ENCODE measurements around the gene KLRC3.
"Not testable (repeated sequence)": the region's sequence is repeated elsewhere in the genome, so short reads cannot be mapped to it uniquely, and the experiment has no call there.

The KLRC3 gene

GRCh38 chr12:10398168-10398567 lies 22.2 kb downstream of the KLRC3 start:
- no peak for DNase-seq (ENCODE audit: low read depth)

- no peak for DNase-seq (ENCODE audit: low read depth)
These were observed 23.1 kb downstream of the KLRC3 start for GRCh38 chr12:10397296-10397695.

DNA sequence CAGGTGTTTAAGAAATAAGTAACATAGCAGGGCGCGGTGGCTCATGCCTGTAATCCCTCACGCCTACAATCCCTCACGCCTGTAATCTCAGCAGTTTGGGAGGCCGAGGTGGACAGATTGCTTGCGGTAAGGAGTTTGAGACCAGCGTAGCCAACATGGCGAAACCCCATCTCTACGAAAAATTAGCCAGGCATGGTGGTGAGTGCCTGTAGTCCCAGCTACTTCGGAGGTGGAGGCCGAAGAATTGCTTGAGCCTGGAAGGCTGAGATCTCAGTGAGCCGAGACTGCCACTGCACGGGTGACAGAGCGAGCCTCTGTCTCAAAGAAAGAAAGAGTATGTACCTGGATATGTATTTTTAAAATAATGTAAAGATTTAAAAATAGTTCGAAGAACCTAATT lies 24.2 kb downstream of the KLRC3 start:
- not testable (repeated sequence) for DNase-seq (ENCODE audit: low read depth)

DNA sequence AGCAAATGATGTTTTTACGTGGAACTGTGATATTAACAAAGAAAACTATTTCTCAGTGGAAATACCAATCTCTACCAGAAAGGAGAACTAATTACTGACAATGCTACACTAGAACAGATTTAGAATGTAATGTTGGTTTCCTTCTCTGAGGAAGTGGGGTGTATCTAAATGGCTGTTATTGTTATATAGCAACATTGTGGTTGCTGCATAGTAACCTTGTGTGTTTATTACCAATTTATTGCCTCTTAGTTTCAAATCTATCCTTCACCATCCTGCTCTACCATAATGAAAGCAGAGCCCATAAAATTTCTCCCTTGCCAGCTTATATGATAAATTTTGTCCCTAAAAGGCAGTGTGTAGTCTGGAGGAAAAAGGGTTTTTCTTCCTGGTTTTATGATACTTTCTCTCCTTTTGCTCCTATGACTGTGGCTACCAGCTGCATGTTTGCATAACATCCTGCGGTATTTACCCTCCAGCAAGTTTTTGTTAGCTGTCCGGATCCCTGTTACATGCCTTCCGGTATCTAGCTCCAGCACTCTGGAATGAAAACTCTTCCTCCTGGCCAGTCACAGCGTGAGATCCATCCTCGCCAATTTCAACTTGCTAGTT lies 24.9 kb downstream of the KLRC3 start:
- DNase-seq (ENCODE audit: low read depth): peak; percentile 73

GRCh38 chr12:10394531-10395152 lies 25.8 kb downstream of the KLRC3 start:
- not testable (repeated sequence) for DNase-seq (ENCODE audit: low read depth)

DNA sequence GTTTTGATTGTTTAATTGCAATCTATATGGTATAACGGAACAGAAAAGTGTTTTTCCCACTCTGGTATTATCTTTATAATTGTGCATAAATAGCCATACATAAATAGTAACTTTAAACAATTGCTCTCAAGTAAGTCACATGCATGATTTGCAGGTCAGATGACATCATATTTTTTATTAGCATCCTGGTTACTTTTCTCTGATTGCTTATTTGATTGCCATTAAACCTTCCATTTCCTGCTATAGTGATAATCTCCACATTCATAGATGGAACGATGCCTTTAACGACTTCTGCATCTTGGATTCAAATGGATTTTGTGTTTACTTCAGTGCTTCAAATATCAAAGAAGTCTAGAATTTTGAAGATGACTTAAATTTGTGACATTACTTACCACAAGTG lies 27.1 kb downstream of the KLRC3 start:
- no peak for DNase-seq (ENCODE audit: low read depth)

DNA sequence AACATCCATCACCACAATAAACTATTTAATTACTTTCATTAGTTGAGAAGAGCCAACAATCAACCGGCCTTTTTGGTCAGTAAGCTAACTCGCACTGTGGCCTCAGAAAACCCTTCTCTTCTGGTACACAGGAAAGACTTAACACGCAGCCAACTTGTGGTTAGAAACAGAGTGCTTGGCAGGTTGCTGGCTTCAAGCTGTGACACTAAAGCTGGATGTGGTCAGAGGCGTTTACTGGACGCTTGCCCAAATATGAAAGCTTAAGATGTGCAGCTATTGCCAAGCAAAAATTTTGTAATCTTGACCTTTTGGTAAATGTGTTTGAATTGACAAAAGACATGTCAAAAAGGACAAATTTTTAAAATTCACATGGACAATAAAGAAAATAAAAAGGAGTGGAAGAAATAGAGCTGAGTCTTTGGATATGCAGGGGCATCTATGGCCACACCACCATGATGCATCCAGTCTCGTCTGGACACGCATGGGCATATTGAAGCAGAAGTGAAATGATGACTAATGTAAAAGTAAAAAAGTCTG lies 27.9 kb downstream of the KLRC3 start:
- peak; percentile 95 for DNase-seq (ENCODE audit: low read depth)

DNA sequence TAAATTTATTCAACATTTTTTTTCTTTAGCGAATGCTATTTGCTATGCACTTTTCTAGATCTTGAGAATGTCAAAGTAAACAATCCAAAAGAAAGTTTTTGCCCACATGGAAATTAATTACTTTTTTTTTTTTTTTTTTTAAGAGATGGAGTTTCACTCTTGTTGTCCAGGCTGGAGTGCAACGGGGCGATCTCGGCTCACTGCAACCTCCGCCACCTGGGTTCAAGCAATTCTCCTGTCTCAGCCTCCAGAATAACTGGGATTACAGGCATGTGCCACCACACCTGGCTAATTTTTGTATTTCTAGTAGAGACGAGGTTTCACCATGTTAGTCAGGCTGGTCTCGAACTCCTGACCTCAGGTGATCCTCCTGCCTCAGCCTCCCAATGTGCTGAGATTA lies 29.4 kb downstream of the KLRC3 start:
- not testable (repeated sequence) for DNase-seq (ENCODE audit: low read depth)

GRCh38 chr12:10389904-10390303 lies 30.5 kb downstream of the KLRC3 start, which contains the start of gene KLRK1:
Gene KLRK1 (minus strand): TSS chr12:10390041. CDS start chr12:10388810, 1,231 bp downstream.
- DNase-seq (ENCODE audit: low read depth): no peak

DNA sequence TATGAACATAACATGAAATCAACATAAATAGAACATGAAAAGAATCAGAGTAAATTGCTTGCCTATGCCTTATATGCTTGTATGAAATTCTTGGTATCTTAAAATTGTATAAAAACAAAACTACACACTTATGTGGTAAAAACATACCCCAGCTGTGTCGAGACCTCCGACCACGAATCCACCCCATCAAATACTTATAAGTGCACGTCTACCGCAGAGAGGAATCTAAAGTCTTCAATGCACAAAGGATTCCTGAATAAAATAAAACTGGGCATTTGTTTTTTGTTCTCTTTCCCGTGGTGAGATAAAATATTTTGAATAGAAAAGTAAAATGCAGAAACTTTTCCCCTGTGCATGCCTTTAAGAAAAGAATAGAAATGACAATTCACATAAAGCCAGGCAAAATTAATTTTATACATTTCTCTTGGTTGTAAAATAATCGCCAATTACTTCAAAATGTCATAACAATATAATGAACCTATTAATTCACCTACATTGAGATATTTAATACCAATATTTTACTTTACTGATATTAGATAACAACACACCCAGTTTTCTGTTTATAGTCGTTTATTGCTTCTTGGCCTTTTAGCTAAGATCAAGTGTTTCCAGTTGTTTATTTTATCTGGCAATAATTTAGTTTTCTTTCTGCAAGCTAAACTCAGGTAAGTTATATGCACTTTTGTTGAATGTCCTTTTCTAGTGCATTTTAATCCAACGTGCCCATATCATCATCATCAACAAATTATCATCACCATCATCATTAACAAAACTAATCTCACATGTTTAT lies 31.6 kb downstream of the KLRC3 start:
- DNase-seq (ENCODE audit: low read depth): no peak

DNA sequence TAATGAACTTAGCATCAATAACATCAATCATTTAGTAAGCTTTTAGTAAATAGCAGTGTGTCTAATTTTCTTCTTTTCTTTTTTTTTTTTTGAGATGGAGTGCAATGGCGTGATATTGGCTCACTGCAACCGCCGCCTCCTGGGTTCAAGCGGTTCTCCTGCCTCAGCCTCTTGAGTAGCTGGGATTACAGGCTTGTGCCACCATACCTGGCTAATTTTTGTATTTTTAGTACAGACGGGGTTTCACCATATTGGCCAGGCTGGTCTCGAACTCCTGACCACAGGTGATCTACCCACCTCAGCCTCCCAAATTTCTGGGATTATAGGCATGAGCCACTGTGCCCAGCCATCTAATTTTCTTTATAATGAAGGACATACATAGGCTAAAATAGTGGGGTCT lies 32.9 kb downstream of the KLRC3 start:
- DNase-seq (ENCODE audit: low read depth): not testable (repeated sequence)

DNA sequence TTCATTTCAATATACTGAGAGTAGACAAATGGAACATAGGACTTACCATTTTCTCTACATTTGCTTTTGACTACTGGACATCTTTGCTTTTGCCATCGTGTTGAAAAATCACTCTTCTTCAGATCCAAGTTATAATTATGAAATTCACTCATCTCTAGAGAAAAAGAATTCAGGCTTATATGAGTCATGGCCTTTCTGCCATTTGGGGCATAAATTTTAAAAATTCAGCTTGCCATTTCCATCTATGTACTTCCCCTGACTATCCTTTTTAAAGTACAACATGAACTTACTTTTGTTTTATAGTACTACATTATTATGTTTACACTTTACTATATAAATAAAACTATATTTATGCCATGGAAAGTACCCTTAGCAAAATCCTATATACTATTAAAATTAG lies 33.5 kb downstream of the KLRC3 start:
- no peak for DNase-seq (ENCODE audit: low read depth)

GRCh38 chr12:10385166-10385613 lies 35.2 kb downstream of the KLRC3 start:
- DNase-seq (ENCODE audit: low read depth): peak; percentile 91

DNA sequence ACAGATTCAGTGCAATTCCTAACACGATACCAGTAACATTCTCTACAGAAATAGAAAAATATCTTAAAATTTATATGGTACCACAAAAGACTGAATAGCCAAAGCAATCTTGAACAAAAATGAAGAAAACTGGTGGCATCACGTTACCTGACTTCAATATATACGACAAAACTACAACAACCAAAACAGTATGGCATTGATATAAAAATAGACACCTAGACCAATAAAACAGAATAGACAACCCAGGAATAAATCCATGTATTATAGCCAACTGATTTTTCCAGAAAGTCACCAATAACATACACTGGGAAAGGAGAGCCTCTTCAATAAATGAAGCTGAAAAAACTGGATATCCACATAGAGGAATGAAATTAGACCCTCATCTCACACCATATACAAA lies 36.2 kb downstream of the KLRC3 start:
- DNase-seq (ENCODE audit: low read depth): no peak

DNA sequence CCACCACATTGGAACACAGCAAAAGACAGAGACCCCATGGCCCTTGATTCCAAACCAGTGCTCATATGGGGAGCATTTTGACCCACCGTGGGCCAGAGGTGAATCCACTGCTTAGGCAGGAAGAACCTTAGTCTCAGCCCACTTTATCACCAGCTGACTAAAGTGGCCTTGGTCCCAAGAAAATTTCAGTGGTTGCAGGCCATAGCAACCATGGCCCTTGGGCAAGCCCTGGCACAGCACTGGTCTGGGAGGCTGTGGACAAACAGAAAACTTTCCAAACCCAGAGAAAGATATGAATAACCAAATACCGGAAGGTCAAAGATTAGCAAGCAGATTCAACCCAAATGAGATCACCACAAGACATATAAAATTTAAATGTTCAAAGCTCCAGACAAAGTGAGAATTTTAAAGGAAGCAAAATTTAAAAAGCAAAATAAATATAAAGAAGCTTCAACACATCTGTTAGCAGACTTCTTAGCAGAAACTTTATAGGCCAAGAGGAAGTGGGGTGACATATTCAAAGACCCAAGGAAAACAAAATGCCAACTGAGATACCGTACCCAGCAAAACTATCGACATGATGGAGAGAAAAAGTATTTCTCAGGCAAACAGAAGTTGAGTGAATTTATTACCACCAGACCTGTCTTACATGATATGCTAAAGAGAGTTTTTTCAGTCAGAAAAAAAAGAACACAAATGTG lies 38.3 kb downstream of the KLRC3 start:
- no peak for DNase-seq (ENCODE audit: low read depth)

- DNase-seq (ENCODE audit: low read depth): not testable (repeated sequence)
These were observed 41.7 kb downstream of the KLRC3 start for GRCh38 chr12:10378737-10379136.

DNA sequence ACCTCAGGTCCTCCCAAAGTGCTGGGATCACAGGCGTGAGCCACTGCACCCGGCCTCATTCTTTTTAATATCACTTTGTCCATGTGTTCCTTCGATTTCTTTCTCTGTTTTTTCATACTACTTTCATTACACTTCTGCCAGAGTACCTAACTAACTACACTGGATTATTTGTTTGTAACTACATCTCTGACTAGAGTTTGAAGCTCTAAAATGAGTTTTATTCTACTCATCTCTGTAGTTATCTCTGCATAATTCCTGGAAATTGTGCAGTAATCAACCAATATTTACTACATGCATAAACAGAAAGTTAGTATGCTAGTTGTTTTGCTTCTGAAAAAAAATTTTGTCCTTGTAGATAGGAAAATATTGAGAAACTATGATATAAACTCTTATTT lies 45.8 kb downstream of the KLRC3 start:
- no peak for DNase-seq (ENCODE audit: low read depth)

DNA sequence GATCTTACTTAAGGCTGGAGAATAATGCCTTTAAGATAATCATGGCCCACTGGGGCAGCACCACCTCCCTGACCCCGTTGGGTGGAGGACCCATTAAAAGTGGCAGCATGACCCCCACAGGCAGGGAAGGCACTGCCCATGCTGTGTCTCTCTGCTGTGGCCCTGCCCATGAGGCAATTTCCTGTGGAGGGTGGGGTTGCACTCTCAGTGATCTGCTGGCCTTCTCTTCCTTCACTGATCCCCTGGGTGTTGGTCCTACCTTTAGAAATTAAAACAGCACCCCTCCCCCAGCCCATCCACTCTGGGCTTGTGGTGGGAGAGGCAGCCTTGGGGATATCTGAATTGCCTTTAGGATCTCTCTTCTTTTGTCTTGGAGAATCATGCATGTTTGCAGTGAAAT lies 47.8 kb downstream of the KLRC3 start:
- DNase-seq (ENCODE audit: low read depth): no peak

GRCh38 chr12:10371893-10372535 lies 48.4 kb downstream of the KLRC3 start:
- DNase-seq (ENCODE audit: low read depth): not testable (repeated sequence)

DNA sequence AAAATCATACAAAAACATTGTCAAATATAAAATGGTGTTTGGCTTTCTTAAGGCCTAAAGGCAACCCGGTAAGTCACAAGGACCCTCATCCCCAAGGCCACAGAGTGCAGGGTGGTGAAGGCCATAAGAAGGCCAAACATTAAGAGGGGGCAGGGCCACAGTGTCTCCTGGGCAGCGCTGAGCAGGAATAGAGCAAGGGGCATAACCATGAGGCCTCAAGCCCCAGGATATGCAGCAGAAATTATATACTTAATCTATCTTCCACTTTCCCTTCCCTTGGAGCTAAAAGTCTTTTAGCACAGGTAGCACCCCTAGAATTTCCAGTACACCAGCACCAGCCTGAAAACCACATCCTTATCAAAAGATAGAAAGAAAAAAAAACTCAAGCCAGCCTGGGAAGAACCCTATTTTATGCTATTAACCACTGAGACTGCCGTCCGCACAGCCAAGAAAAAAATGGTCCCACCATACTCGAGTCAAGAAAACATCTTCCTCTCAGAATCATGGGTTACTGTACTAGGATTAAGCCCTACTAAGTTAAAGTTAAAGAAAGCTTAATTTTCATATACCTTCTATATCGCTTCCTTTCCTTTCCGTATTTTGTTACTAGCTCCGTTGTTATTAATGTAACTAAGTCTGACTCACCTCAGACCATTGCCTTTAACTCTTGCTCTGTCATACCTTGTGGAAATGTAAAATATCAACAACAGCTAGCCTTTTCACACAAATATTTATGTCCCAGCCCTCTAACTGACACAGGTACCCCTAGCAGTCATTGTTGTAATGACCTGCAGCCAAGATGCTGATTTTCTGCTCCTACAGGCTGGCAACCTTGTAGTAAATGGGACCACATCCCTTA lies 50.6 kb downstream of the KLRC3 start:
- DNase-seq (ENCODE audit: low read depth): no peak

Measured in amniotic epithelial cell (primary cell).